GM19468 (cell line): Measurements from ENCODE around the gene TMEM52B.
"Not testable (repeated sequence)": the region's sequence is repeated elsewhere in the genome, so short reads cannot be mapped to it uniquely, and the experiment has no call there.

ENCODE experiments used
- ATAC-seq: cut with Tn5 transposase; IDR thresholded peaks from one replicate; pipeline ENCODE4 v1.9.1; 2021; ENCODE audit warnings: mild to moderate bottlenecking, moderate library complexity, moderate number of reproducible peaks; ENCODE audit not compliant: unreplicated experiment; ENCODE audit errors: extremely low read depth

The TMEM52B gene

GRCh38 chr12:10170216-10170615 lies 8.6 kb upstream of the TMEM52B start:
- no peak for ATAC-seq

GRCh38 chr12:10171973-10172728 lies 6.7 kb upstream of the TMEM52B start, which contains the start of gene OLR1:
Gene OLR1 (minus strand): TSS chr12:10172132. CDS start chr12:10172077, 55 bp downstream.
- no peak for ATAC-seq

DNA sequence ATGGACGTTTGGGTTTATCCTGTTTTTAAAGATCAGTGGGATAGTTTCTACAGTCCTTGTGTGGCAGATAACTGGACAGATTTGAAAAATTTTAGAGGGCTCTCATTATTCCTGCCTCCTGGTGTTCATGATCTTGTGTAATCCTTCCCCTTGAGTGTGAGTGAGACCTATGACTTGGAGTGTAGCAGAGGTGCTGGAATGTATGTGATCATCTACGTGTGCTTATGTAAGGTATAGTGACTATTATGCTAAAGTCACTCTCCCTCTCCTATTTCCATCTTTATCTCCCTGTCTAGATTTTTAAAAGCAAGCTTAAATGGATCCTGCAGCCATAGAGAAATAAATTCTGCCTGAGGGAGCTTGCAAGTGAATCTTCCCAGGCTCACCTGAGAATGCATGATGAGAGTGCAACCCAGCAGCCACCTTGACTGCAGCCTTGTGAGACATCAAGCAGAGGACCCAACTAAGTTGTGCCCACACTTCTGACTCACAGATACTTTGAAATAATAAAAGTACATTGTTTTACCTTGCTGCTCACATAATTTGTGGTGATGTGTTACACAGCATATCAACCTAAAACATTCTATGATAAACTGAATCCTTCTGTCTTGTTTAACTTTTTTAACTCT lies 3.7 kb upstream of the TMEM52B start:
- no peak for ATAC-seq

GRCh38 chr12:10175846-10176636 lies 2.8 kb upstream of the TMEM52B start:
- no peak for ATAC-seq

- no peak for ATAC-seq
These were observed 947 bp downstream of the TMEM52B start for GRCh38 chr12:10179776-10180181.

DNA sequence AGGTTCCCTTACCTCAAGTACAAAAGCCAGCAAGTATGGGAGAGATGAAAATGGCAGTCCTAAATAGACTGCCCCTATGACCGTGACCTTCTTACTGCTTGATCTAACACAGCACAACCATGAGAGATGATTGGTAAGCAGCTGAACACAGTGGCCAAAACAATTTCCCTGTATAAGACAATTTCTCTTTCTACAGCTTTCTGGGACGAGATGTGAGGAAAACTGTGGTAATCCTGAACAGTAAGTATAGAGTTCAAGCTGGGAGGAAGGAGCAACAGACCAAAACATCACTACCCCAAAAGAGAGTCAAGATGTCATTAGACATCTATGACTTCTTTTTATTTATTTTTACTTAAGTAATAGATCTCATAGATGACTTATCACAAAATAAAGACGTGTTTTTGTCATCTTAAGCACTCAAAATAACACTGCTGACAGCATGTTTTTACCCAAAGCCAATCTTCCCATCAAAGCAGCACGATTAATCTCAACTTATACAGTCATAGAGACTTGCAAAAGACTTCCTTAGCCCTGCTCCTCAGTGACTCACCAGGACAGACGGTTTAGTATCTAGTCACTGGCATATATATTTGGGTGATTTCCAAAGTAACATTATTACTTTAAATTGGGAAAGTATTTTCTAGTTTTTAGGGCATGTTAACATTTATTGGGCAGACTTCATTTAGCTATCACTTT lies 3.7 kb downstream of the TMEM52B start:
- no peak for ATAC-seq

- no peak for ATAC-seq
These were observed 5.5 kb downstream of the TMEM52B start for GRCh38 chr12:10184261-10184843.

- ATAC-seq: no peak
These were observed 7.5 kb downstream of the TMEM52B start for GRCh38 chr12:10186299-10186698.

- ATAC-seq: not testable (repeated sequence)
These were observed 8.1 kb downstream of the TMEM52B start for GRCh38 chr12:10186958-10187357.

DNA sequence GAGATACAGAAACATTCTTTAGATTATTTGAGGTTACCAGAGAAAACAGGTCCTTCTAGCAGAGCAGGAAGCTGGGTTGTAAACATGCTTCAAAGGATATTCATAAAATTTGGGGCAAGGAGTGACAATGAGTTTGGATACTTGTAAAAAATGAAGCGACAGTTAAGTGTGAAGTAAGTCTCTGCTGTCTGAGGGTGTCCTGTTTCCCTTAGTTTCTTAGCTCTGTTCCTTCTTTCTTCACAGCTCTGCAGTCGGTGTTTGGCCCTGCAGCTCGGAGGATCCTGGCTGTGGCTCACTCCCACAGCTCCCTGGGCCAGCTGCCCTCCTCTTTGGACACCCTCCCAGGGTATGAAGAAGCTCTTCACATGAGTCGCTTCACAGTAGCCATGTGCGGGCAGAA lies 10.8 kb downstream of the TMEM52B start:
- no peak for ATAC-seq

- ATAC-seq: no peak
These were observed 11.9 kb downstream of the TMEM52B start for GRCh38 chr12:10190558-10191388.

- no peak for ATAC-seq
These were observed 13.0 kb downstream of the TMEM52B start for GRCh38 chr12:10191865-10192264.

DNA sequence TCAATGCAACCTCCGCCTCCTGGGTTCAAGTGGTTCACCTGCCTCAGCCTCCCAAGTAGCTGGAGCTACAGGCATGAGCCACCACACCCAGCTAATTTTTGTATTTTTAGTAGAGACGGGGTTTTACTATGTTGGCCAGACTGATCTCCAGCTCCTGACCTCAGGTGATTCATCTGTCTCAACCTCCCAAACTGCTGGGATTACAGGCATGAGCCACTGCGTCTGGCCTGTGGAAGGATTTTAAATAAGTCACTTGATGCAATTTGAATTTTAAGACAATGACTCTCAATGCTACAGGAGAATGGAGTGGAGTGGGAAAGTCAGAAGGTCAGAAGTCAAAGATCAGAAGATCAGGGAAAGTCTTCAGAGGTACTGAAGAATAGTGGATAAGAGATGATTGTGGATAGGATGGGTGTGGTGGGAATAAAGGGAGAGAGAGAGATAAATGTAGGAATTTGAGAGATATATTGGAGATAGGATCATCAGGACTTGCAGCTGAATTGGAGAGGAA lies 15.4 kb downstream of the TMEM52B start:
- ATAC-seq: no peak

DNA sequence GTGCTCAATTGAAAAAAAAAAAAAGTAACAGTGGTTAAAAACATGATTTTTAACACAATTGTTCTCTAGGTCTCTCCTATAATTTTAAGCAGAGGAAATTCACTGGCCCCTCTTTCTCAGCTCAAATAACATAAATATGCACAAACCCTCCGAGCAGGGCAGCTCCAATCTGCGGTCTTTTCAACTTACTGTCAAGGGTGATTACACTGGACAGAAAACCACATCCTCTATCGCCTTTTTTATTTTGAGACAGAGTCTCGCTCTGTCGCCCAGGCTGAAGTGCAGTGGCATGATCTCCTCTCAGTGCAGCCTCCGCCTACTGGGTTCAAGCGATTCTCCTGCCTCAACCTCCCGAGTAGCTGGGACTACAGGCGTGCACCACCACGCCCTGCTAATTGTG lies 17.4 kb downstream of the TMEM52B start:
- peak; percentile 79 for ATAC-seq

- no peak for ATAC-seq
These were observed 19.0 kb downstream of the TMEM52B start for GRCh38 chr12:10197879-10198278.

DNA sequence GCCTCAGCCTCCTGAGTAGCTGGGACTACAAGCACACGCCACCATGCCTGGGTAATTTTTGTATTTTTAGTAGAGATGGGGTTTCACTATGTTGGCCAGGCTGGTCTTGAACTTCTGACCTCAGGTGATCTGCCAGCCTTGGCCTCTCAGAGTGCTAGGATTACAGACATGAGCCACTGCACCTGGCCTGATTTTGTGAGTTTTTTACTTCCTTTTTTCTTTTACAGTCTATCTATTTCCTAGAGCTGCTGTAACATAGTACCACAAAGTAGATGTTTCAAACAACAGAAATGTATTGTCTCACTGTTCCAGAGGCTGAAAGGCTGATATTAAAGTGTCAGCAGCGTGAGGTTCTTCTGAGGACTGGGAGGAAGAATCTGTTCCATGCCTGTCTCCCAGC lies 25.7 kb downstream of the TMEM52B start:
- ATAC-seq: not testable (repeated sequence)

- ATAC-seq: no peak
These were observed 26.5 kb downstream of the TMEM52B start for GRCh38 chr12:10205220-10205807.

- ATAC-seq: no peak
These were observed 28.3 kb downstream of the TMEM52B start for GRCh38 chr12:10207136-10207535.

- ATAC-seq: no peak
These were observed 31.4 kb downstream of the TMEM52B start for GRCh38 chr12:10210225-10210624.
